PFSK-1 (cell line): ENCODE results near the gene PLAAT3.

Source experiments
- POLR2AphosphoS5 ChIP-seq: IDR thresholded peaks from 2 replicates; pipeline ENCODE4 v1.6.1; 2012; ENCODE audit warnings: low read depth, mild to moderate bottlenecking, control low read depth, low read length, moderate library complexity
- REST ChIP-seq, 2 experiments: IDR thresholded peaks; 2 replicates each; pipeline versions ENCODE4 v1.6.1 to v1.8.0; 2011 to 2012; ENCODE audit warnings: low read depth in 2 of 2, low read length in 2 of 2, control low read depth in 1 of 2, inconsistent platforms in 1 of 2, mild to moderate bottlenecking in 1 of 2, moderate library complexity in 1 of 2; ENCODE audit not compliant: insufficient read depth in 1 of 2
- TAF1 ChIP-seq: IDR thresholded peaks from 2 replicates; pipeline ENCODE4 v1.6.1; 2012; ENCODE audit warnings: low read length, control low read depth, borderline replicate concordance; ENCODE audit not compliant: insufficient read depth

GRCh38 chr11:63556404-63557013 is 57.7 kb downstream of the PLAAT3 start:
- TF ChIP-seq POLR2AphosphoS5 (no peak), REST (IDR thresholded peaks at IDR 0.05; ENCODE audit: insufficient read depth in 1 of 2, low read depth in 2 of 2, low read length in 2 of 2) (no peak), TAF1 (no peak)
